ENCODE measurements around the gene TYMS.

The TYMS gene

GRCh38 chr18:649341-649740 lies 8.1 kb upstream of the TYMS start:
- Mint-ChIP-seq H3K9me3 (no peaks in the 10 kb centered on the region), H3K4me3 (no peak overlapping the region), H3K36me3 (ENCODE audit: low read depth) (no peaks in the 10 kb centered on the region), H3K4me1 (no peaks in the 10 kb centered on the region), H3K27ac (no peak overlapping the region), H3K27me3 (ENCODE audit: low read depth) (no peaks in the 10 kb centered on the region)
- no peak for TF ChIP-seq CTCF (IDR thresholded peaks at IDR 0.05; ENCODE audit: unreplicated experiment in 3 of 3)

- Mint-ChIP-seq H3K36me3 (ENCODE audit: low read depth) (peaks cover under 1% of the 10 kb centered on the region), H3K4me1 (no peaks in the 10 kb centered on the region), H3K4me3 (no peak overlapping the region), H3K9me3 (no peaks in the 10 kb centered on the region), H3K27ac (no peak overlapping the region), H3K27me3 (ENCODE audit: low read depth) (peaks cover 3% of the 10 kb centered on the region)
- TF ChIP-seq CTCF (IDR thresholded peaks at IDR 0.05; ENCODE audit: unreplicated experiment in 3 of 3), result no peak
Observed at GRCh38 chr18:650428-650858, 7.0 kb upstream of the TYMS start.

GRCh38 chr18:652131-652530 lies 5.3 kb upstream of the TYMS start:
- H3K36me3 Mint-ChIP-seq (ENCODE audit: low read depth), result peaks cover 4% of the 10 kb centered on the region
- H3K9me3 Mint-ChIP-seq, result no peaks in the 10 kb centered on the region
- H3K4me3 Mint-ChIP-seq, result no peak overlapping the region
- no peak overlapping the region for H3K27ac Mint-ChIP-seq
- peaks cover 3% of the 10 kb centered on the region for H3K27me3 Mint-ChIP-seq (ENCODE audit: low read depth)
- H3K4me1 Mint-ChIP-seq, result no peaks in the 10 kb centered on the region
- no peak for TF ChIP-seq CTCF (IDR thresholded peaks at IDR 0.05; ENCODE audit: unreplicated experiment in 3 of 3)

- no peak for TF ChIP-seq CTCF (IDR thresholded peaks at IDR 0.05; ENCODE audit: unreplicated experiment in 3 of 3)
- Mint-ChIP-seq H3K27me3 (ENCODE audit: low read depth) (peaks cover 3% of the 10 kb centered on the region), H3K4me3 (no peak overlapping the region), H3K27ac (no peak overlapping the region), H3K36me3 (ENCODE audit: low read depth) (peaks cover 8% of the 10 kb centered on the region), H3K4me1 (no peaks in the 10 kb centered on the region), H3K9me3 (no peaks in the 10 kb centered on the region)
Observed at GRCh38 chr18:653512-653911, 3.9 kb upstream of the TYMS start.

- Mint-ChIP-seq H3K4me3 (peak overlapping the region in 1 of 3 experiments; percentile 57), H3K36me3 (ENCODE audit: low read depth) (peaks cover 19% of the 10 kb centered on the region), H3K9me3 (no peaks in the 10 kb centered on the region), H3K4me1 (no peaks in the 10 kb centered on the region), H3K27me3 (ENCODE audit: low read depth) (peaks cover 3% of the 10 kb centered on the region), H3K27ac (no peak overlapping the region)
- no peak for TF ChIP-seq CTCF (IDR thresholded peaks at IDR 0.05; ENCODE audit: unreplicated experiment in 3 of 3)
Observed at GRCh38 chr18:654601-655000, 2.9 kb upstream of the TYMS start.

- H3K9me3 Mint-ChIP-seq, result no peaks in the 10 kb centered on the region
- peak overlapping the region in 1 of 3 experiments; percentile 14 for H3K27ac Mint-ChIP-seq
- H3K36me3 Mint-ChIP-seq (ENCODE audit: low read depth), result peaks cover 27% of the 10 kb centered on the region
- H3K4me3 Mint-ChIP-seq, result peak overlapping the region; percentile 61 to 78 (median 67)
- H3K27me3 Mint-ChIP-seq (ENCODE audit: low read depth), result peaks cover 3% of the 10 kb centered on the region
- TF ChIP-seq CTCF (IDR thresholded peaks at IDR 0.05; ENCODE audit: unreplicated experiment in 3 of 3), result no peak
- no peaks in the 10 kb centered on the region for H3K4me1 Mint-ChIP-seq
Observed at GRCh38 chr18:655445-655844, 2.0 kb upstream of the TYMS start.

All from nephron (organoid).